Endothelial cell (in vitro differentiated cells): ENCODE results near the gene SWI5. TPM values are rescaled to one million over a fixed set of nuclear protein-coding genes. Genes with fewer than 3 reads are reported as not detected.

Source experiments
- DNase-seq: peaks from one replicate; pipeline ENCODE4 v3.0.0; 2021; ENCODE audit warnings: low spot score
- H3K27ac Mint-ChIP-seq: one replicate; pipeline ENCODE4 v1.8.0; 2021; ENCODE audit warnings: mixed read lengths, inconsistent platforms; ENCODE audit not compliant: unreplicated experiment
- H3K27me3 Mint-ChIP-seq: one replicate; pipeline ENCODE4 v1.8.0; 2021; ENCODE audit warnings: mild to moderate bottlenecking, moderate library complexity, mixed read lengths, inconsistent platforms; ENCODE audit not compliant: unreplicated experiment
- H3K36me3 Mint-ChIP-seq: one replicate; pipeline ENCODE4 v1.8.0; 2021; ENCODE audit warnings: mild to moderate bottlenecking, low read depth, mixed read lengths, inconsistent platforms; ENCODE audit not compliant: unreplicated experiment
- H3K4me1 Mint-ChIP-seq: one replicate; pipeline ENCODE4 v1.8.0; 2021; ENCODE audit warnings: mild to moderate bottlenecking, mixed read lengths, inconsistent platforms; ENCODE audit not compliant: unreplicated experiment
- H3K4me3 Mint-ChIP-seq: one replicate; pipeline ENCODE4 v1.8.0; 2021; ENCODE audit warnings: mild to moderate bottlenecking, mixed read lengths, inconsistent platforms; ENCODE audit not compliant: unreplicated experiment
- H3K9me3 Mint-ChIP-seq: one replicate; pipeline ENCODE4 v1.8.0; 2021; ENCODE audit warnings: mixed read lengths, inconsistent platforms; ENCODE audit not compliant: unreplicated experiment
- total RNA-seq: library from RNA; stranded (reverse); fragmentation: NEBNext Ultra II Directional; extraction: Animal tissue kit (Norgen Biotek cat#: 25700); gene quantifications from one replicate; pipeline ENCODE4 v1.2.1, GENCODE V29; 2021; ENCODE audit not compliant: unreplicated experiment
- TF ChIP-seq, protein P1 (sequence below): fragments of 200-600 bp; sonication (generic); IDR thresholded peaks from one replicate; pipeline ENCODE4 v1.5.0; 2021; ENCODE audit warnings: antibody characterized with exemption; ENCODE audit not compliant: unreplicated experiment

The SWI5 gene
- total RNA-seq, 1 donor from 2014 or later: 26.8 TPM

DNA sequence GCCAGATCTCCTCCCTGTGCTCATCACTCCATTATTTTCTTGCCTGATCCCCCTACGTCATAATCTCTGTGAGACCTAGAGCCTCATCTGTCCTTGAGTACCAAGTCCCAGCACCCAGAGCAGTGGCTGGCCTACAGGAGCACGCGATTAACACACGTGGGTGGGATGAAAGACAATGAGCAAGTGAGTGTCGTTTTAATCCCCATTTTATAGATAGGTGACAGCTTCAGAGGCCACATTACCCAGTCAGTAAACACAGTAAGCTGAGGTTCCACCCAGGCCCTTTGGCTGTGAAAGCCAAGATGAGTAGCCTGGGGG is 28.9 kb downstream of the SWI5 start:
- H3K27ac Mint-ChIP-seq: no peak overlapping the region
- TF ChIP-seq, protein P1, sequence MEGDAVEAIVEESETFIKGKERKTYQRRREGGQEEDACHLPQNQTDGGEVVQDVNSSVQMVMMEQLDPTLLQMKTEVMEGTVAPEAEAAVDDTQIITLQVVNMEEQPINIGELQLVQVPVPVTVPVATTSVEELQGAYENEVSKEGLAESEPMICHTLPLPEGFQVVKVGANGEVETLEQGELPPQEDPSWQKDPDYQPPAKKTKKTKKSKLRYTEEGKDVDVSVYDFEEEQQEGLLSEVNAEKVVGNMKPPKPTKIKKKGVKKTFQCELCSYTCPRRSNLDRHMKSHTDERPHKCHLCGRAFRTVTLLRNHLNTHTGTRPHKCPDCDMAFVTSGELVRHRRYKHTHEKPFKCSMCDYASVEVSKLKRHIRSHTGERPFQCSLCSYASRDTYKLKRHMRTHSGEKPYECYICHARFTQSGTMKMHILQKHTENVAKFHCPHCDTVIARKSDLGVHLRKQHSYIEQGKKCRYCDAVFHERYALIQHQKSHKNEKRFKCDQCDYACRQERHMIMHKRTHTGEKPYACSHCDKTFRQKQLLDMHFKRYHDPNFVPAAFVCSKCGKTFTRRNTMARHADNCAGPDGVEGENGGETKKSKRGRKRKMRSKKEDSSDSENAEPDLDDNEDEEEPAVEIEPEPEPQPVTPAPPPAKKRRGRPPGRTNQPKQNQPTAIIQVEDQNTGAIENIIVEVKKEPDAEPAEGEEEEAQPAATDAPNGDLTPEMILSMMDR: no peak
- no peak for DNase-seq
- H3K36me3 Mint-ChIP-seq: peaks cover 7% of the 10 kb centered on the region
- no peaks in the 10 kb centered on the region for H3K4me1 Mint-ChIP-seq
- no peaks in the 10 kb centered on the region for H3K9me3 Mint-ChIP-seq
- H3K27me3 Mint-ChIP-seq: peaks cover 2% of the 10 kb centered on the region
- H3K4me3 Mint-ChIP-seq: no peak overlapping the region

DNA sequence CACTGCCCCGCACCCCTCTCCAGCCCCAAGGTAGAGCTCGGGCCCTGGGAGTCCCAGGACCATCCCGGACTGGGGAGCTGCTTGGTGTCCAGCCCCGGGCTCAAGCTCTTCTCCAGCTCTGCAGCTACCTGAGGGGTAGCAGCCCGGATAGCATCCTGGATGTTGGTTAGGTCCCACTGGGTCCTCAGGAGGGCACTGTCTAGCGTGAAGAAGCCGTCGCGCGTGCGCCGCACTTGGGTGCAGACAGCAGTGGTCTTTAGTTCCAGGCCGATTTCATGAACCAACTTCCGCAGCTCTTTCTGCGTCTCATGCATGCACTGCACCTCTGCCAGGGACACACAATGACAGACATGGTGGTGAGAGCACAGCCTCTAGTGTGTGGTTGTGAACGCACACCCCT is 33.5 kb downstream of the SWI5 start:
- no peak overlapping the region for H3K27ac Mint-ChIP-seq
- peaks cover 4% of the 10 kb centered on the region for H3K27me3 Mint-ChIP-seq
- DNase-seq: no peak
- H3K36me3 Mint-ChIP-seq: peaks cover 13% of the 10 kb centered on the region
- TF ChIP-seq, protein P1: no peak
- H3K4me3 Mint-ChIP-seq: no peak overlapping the region
- no peaks in the 10 kb centered on the region for H3K4me1 Mint-ChIP-seq
- H3K9me3 Mint-ChIP-seq: no peaks in the 10 kb centered on the region

DNA sequence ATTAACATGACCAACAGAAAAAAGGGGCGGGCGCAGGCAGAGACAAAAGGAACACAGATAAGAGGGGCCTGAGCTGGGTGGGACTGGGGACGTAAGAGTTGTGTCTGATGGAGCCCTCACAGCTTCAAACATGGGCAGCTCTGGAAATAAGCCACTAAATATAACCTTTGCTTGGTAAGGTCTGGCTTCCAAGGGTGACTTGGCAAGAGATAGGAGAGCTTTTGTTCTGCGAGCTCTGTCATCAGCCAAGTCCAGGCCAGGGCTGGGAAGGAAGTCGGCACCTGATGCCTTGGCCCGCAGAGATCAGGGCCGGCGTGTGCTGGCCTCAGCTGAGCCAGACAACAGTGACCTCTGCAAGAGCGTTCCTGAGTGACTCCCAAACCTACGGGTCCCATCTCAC is 34.4 kb downstream of the SWI5 start:
- no peak for DNase-seq
- Mint-ChIP-seq H3K27me3 (peaks cover 4% of the 10 kb centered on the region), H3K27ac (no peak overlapping the region), H3K4me3 (no peak overlapping the region), H3K9me3 (no peaks in the 10 kb centered on the region), H3K36me3 (peaks cover 13% of the 10 kb centered on the region), H3K4me1 (no peaks in the 10 kb centered on the region)
- TF ChIP-seq, protein P1: no peak

DNA sequence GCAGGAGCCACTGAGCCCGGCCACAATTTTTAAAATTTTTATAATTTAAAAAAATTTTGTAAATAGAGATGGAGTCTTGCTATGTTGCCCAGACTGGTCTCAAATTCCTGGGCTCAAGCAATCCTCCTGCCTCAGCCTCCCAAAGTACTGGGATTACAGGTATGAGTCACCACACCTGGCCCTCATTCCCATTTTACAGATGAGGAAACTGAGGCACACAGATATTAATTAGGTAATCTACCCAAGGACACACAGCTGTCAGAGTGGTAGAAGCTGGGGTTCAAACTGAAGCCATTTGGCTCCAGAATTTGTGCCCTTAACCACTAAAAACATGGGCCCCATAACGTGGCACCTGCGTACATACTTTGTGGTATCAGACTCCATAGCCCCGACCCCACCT is 38.6 kb downstream of the SWI5 start:
- Mint-ChIP-seq H3K27me3 (peaks cover 3% of the 10 kb centered on the region), H3K36me3 (peaks cover 16% of the 10 kb centered on the region)

DNA sequence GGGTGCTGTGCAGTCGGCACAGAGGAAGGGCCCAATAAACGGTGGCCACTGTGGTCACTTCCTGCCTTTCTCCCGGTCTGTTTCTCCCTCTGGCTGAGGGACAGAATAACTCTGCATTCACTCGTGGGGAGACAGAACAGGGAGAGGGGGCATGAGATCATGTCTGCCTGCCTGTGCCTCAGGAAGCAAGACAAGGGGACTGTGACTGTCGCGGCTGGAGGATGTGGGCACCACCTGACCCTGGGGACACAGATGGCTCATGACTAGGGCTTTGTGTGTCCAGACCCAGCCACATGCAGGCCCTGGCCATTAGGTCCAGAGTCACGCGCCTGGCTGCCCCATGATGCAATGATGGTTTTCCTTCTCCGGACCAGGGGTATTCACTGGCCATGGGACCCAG is 40.3 kb downstream of the SWI5 start:
- no peak overlapping the region for H3K4me3 Mint-ChIP-seq
- peaks cover 8% of the 10 kb centered on the region for H3K36me3 Mint-ChIP-seq
- no peaks in the 10 kb centered on the region for H3K4me1 Mint-ChIP-seq
- TF ChIP-seq, protein P1: no peak
- H3K27me3 Mint-ChIP-seq: peaks cover 3% of the 10 kb centered on the region
- H3K9me3 Mint-ChIP-seq: no peaks in the 10 kb centered on the region
- no peak overlapping the region for H3K27ac Mint-ChIP-seq
- DNase-seq: no peak

More for the DNA sequence above, 38.6 kb downstream of the SWI5 start:
- H3K9me3 Mint-ChIP-seq: no peaks in the 10 kb centered on the region
- no peak overlapping the region for H3K4me3 Mint-ChIP-seq
- no peak for DNase-seq
- TF ChIP-seq, protein P1: no peak
- no peaks in the 10 kb centered on the region for H3K4me1 Mint-ChIP-seq
- no peak overlapping the region for H3K27ac Mint-ChIP-seq
